GM12864 (cell line): Measurements from ENCODE around the gene EQTN.

Source experiments
- DNase-seq: peaks from one replicate; pipeline ENCODE4 v3.0.0-alpha.2; 2011; ENCODE audit warnings: low read depth
- H3K4me3 ChIP-seq: 2 replicates; pipeline ENCODE4 v1.5.1; 2011; ENCODE audit warnings: mild to moderate bottlenecking, low read depth, low read length, control low read depth
- TF ChIP-seq, protein P1 (sequence below): IDR thresholded peaks from 2 replicates; pipeline ENCODE4 v1.5.1; 2011; ENCODE audit warnings: low read depth, mild to moderate bottlenecking, moderate library complexity, low read length, control low read depth, inconsistent platforms; ENCODE audit errors: missing control alignments

The EQTN gene

GRCh38 chr9:27297050-27297449 lies at the start of gene EQTN:
Gene EQTN, minus strand, starts transcription at chr9:27297150. Its CDS starts 95 bp downstream, at chr9:27297055.
- no peak for DNase-seq
- TF ChIP-seq, protein P1, sequence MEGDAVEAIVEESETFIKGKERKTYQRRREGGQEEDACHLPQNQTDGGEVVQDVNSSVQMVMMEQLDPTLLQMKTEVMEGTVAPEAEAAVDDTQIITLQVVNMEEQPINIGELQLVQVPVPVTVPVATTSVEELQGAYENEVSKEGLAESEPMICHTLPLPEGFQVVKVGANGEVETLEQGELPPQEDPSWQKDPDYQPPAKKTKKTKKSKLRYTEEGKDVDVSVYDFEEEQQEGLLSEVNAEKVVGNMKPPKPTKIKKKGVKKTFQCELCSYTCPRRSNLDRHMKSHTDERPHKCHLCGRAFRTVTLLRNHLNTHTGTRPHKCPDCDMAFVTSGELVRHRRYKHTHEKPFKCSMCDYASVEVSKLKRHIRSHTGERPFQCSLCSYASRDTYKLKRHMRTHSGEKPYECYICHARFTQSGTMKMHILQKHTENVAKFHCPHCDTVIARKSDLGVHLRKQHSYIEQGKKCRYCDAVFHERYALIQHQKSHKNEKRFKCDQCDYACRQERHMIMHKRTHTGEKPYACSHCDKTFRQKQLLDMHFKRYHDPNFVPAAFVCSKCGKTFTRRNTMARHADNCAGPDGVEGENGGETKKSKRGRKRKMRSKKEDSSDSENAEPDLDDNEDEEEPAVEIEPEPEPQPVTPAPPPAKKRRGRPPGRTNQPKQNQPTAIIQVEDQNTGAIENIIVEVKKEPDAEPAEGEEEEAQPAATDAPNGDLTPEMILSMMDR = no peak
- no peak within 1 kb of the TSS for H3K4me3 ChIP-seq

- DNase-seq = no peak
- TF ChIP-seq, protein P1 = no peak
- H3K4me3 ChIP-seq = no peak overlapping the region
Observed at GRCh38 chr9:27344776-27345175, 47.8 kb upstream of the EQTN start.

DNA sequence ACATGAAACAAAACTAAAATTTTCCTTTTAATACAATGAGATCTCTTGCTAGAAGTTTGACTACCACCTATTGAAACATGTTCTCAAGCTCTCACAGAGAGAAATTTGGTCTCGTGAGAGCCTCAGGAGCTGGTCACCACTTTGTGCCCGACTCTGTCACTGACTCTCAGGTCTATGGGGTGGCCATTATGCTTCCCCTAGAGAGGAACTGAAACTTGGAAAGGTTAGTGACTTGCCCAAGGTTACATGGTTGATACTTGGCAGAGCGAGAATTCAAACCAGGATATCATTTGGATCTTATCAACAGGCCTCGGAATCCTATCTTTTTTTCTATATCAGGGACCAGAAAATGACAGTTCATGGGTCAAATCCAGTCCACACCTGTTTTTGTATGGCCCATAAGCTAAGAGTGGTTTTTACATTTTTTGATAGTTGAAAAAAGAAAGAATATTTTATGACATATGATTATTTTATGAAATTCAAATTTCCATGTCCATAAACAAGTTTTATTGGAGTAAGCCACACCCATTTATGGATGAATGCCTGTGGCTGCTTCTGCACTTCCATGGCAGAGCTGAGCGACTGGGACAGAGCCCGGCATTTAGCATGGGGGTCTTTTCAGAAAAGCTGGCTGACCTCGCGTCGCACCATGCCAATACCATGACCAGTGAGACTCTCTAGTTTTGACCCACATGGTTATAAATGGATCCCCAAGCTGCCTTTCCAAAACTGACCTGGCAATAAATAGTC lies 44.8 kb upstream of the EQTN start:
- DNase-seq = no peak
- TF ChIP-seq, protein P1 = no peak
- no peak overlapping the region for H3K4me3 ChIP-seq

- no peak overlapping the region for H3K4me3 ChIP-seq
- no peak for DNase-seq
- TF ChIP-seq, protein P1 = no peak
Observed at GRCh38 chr9:27340961-27341511, 44.1 kb upstream of the EQTN start.

- no peak overlapping the region for H3K4me3 ChIP-seq
- no peak for DNase-seq
- TF ChIP-seq, protein P1 = no peak
Observed at GRCh38 chr9:27340285-27340674, 43.3 kb upstream of the EQTN start.

DNA sequence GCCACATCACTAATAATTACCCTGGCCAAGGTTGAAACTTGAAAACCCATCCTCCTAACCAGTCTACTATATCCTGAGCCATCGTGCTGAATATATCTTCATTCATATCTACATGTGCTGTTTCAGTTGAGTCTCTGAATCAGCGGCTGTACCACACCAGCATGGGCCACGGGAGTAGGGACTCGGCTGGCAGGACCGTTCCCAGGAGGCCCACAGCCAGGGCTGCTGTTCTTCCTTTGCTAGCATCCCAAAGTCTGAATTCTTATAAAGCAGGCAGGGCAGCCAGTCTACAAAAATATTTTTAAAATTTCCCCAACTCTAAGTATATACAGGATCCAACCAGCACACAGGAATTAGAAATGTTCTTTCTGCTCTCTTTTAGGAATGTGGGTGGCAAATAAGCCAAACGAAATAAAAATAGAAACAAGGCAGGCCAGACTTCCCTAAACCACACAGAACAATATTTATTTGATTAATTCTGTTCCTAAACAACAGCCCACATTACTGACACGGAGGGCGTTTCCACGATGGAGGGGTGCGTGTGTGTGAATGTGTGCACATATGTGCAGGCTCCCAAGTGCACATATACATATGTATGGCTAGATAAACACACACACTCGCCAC lies 42.8 kb upstream of the EQTN start:
- DNase-seq = no peak
- no peak overlapping the region for H3K4me3 ChIP-seq
- TF ChIP-seq, protein P1 = no peak
